Stimulated activated CD8-positive, alpha-beta memory T cell treated with anti-CD3 and anti-CD28 coated beads, Interleukin-2, amount 100 ng/mL, for 48 hours (primary cell): ENCODE data around the gene OR13H1.
"Not testable (repeated sequence)": the region's sequence is repeated elsewhere in the genome, so short reads cannot be mapped to it uniquely, and the experiment has no call there.

Source experiments
- DNase-seq, 2 donors: peaks; one replicate each; pipeline ENCODE4 v3.0.0-alpha.2; 2020; ENCODE audit warnings: low read depth in 2 of 2

Gene OR13H1

GRCh38 chrX:131543774-131544173, at the start of gene OR13H1:
Gene OR13H1, plus strand, starts transcription at chrX:131544074. Its CDS starts 0 bp downstream, at chrX:131544074.
- no peak for DNase-seq

GRCh38 chrX:131501556-131501955, 42.3 kb upstream of the OR13H1 start:
- DNase-seq: not testable (repeated sequence)

DNA sequence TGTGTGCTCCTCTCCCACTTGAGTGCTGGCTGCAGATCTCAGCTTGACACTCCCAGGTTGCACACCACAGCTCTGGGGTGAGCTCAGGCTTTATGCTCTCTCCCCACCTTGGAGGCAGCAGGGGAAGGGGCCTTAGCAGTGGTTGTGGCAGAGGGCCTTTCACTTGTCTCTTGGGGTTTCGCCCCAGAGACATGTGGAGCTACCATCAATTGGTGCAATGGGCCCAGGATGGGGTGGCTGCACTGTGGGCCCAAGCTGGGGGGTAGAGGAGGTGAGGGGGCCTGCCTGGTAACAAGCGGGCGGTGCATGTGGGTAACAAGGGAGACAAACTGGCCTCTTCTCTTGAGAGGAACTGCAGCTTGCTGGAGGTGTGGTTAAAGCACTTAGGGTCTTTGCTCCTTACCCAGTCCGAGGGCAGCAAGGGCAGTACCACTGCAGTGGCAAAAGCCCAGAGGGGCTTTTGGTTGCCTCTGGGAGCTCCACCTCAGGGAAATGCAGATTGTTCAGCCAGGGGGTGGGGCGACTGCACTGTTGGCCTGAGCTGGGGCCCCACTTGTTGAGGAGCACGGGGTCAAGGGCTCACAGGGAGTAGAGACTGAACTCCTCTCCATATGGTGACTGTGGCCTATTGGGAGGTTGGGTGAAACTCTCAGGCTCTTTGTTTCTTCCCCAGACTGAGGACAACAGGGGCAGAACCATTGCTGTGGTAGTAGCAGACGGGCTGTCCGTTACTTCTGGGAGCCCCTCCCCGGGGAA, 30.5 kb upstream of the OR13H1 start:
- no peak for DNase-seq

DNA sequence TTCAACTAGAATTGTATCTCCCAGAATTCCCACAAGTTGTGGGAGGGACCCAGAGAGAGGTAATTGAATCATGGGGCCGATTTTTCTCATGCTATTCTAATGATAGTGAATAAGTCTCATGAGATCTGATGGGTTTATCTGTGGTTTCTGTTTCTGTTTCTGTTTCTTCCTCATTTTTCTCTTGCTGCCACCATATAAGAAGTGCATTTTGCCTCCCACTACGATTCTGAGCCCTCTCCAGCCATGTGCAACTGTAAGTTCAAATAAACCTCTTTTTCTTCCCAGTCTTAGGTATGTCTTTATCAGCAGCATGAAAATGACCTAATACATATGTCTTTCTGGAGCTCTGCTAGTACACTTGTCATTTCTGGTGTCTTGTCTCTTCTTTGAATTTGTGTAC, 22.1 kb upstream of the OR13H1 start:
- no peak for DNase-seq

DNA sequence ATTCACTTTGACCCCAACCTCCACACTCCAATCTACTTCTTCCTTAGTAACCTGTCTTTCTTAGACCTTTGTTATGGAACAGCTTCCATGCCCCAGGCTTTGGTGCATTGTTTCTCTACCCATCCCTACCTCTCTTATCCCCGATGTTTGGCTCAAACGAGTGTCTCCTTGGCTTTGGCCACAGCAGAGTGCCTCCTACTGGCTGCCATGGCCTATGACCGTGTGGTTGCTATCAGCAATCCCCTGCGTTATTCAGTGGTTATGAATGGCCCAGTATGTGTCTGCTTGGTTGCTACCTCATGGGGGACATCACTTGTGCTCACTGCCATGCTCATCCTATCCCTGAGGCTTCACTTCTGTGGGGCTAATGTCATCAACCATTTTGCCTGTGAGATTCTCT, 344 bp downstream of the OR13H1 start:
- no peak for DNase-seq

DNA sequence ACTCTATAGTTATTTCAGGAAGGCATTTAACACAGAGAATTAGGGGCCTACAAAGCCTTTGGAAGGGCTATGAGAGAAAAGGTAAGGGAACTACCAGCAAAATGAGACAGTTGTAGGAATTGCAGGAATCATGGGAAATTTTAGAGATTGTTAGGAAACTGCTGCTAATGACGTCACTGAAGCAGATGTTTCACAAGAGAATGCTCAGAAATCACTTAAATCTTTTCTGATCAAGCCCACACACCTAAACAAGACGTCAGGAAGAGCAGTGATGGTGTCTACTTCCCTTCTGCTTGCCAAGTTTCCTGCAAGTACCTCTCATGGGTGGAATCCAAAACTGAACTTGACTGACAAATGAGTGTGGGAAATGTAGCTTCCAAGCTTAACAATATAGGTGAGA, 5.1 kb downstream of the OR13H1 start:
- no peak for DNase-seq

- not testable (repeated sequence) for DNase-seq
These were observed 8.6 kb downstream of the OR13H1 start for GRCh38 chrX:131552453-131552852.

DNA sequence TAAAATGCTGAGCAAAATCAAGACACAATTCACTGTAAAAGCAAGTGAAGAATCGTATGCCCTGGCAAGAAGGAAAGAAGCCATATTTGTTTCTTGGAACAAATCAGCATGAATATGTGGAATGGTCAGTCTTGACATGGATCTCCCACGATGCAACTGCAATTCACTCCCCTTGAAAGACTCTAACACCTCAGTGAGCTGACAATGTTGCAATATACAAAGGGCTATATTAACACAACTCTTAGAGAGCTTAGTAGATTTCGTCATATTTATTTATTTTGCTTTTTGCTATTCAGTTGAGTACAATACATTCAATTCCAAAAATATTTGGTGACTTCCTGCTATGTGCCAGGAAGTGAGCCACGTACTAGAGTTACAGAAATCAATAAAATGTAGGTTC, 14.7 kb downstream of the OR13H1 start:
- DNase-seq: no peak

DNA sequence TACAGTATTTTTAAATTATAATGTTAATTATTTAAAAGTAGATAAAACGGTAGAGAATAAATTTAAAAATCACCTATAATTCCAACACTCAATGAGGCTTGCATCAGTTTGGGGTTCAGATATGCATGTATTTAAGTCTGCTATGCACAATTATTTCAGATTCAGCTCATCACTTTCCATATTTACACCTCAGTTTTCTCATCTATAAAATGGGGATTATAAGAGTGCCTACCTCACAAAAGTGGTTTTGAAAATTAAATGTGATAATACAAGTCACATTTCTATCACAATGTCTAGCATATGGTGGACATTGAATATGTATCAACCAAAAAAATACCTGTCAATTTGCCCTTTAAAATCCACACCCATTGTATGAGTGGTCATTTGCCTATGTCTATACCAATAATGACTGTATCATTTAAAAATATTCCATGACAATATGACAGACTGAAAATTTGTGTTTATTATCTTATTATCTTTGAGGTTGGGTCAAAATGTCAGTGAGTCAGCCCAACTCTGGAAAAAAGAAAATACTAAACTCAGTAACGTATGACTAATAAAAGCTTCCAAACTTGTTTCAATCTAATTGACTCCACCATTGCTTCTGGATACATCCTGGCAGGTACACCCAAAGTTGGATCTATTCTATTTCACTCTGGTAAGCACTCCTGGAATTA, 20.8 kb downstream of the OR13H1 start:
- no peak for DNase-seq

GRCh38 chrX:131565909-131566308, 22.0 kb downstream of the OR13H1 start:
- no peak for DNase-seq

GRCh38 chrX:131571348-131571747, 27.5 kb downstream of the OR13H1 start:
- DNase-seq: no peak

- DNase-seq: no peak
These were observed 28.6 kb downstream of the OR13H1 start for GRCh38 chrX:131572372-131573014.

GRCh38 chrX:131577413-131577812, 33.5 kb downstream of the OR13H1 start:
- DNase-seq: no peak

DNA sequence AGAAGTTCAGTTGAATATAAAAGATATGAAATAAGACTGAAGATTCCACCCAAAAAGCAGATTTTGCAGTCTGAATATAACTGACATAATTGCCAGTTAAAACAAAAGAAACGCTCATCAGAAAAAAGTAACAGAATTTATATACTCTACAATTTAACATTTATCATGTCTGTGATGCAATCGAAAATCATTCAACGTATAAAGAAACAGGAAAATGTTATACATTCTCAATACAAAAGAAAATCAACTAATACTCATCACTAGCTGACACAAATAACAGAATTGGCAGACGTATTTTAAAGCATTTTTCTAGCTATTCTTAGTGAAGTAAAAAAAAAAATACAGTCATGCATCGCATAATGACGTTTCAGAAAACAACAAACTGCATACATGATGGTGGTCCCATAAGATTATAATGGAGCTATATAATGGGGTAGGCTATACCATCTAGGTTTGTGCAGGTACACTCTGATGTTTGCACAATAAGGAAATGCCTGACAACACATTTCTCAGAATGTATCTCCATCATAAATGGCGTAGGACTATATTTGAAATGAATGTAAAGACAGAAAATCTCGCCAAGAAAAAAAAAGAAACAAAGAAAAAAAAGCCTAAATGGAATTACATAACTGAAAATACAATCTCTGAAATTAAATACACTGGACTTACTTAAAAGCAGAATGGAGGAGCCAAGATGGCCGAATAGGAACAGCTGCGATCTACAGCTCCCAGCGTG, 34.3 kb downstream of the OR13H1 start:
- no peak for DNase-seq

DNA sequence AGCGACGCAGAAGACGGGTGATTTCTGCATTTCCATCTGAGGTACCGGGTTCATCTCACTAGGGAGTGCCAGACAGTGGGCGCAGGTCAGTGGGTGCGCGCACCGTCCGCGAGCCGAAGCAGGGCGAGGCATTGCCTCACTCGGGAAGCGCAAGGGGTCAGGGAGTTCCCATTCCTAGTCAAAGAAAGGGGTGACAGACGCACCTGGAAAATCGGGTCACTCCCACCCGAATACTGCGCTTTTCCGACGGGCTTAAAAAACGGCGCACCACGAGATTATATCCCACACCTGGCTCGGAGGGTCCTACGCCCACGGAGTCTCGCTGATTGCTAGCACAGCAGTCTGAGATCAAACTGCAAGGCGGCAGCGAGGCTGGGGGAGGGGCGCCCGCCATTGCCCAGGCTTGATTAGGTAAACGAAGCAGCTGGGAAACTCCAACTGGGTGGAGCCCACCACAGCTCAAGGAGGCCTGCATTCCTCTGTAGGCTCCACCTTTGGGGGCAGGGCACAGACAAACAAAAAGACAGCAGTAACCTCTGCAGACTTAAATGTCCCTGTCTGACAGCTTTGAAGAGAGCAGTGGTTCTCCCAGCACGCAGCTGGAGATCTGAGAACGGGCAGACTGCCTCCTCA, 35.0 kb downstream of the OR13H1 start:
- DNase-seq: not testable (repeated sequence)

GRCh38 chrX:131588995-131589394, 45.1 kb downstream of the OR13H1 start:
- no peak for DNase-seq
